CD4-positive, alpha-beta memory T cell (primary cell): ENCODE data around the gene KCNH6. TPM values are rescaled to one million over a fixed set of nuclear protein-coding genes. Genes with fewer than 3 reads are reported as not detected.

Experiments
- CTCF ChIA-PET: fragments of 350-600 bp; sonication (Branson Sonifier 250); formaldehyde crosslinking; loops from one replicate; lab custom pipeline; 2021; ENCODE audit warnings: inconsistent platforms; ENCODE audit not compliant: partially characterized antibody; lab: Charles Lee
- POLR2A ChIA-PET: fragments of 350-600 bp; sonication (Branson Sonifier 250); formaldehyde crosslinking; loops from one replicate; lab custom pipeline; 2021; ENCODE audit not compliant: partially characterized antibody; lab: Charles Lee
- DNase-seq, 5 donors: peaks; one replicate each; pipeline versions ENCODE4 v3.0.0 to v3.0.0-alpha.2; 2020 to 2022; ENCODE audit warnings: mixed read lengths in 1 of 5
- H3K27ac ChIP-seq: one replicate; pipeline ENCODE4 v1.7.0; 2013; ENCODE audit warnings: low read depth, low read length
- H3K27me3 ChIP-seq: 2 replicates; pipeline ENCODE4 v1.7.0; 2013; ENCODE audit warnings: mild to moderate bottlenecking, low read length, moderate library complexity; ENCODE audit not compliant: insufficient read depth
- H3K36me3 ChIP-seq: 2 replicates; pipeline ENCODE4 v1.7.0; 2013; ENCODE audit warnings: mild to moderate bottlenecking, low read length, moderate library complexity; ENCODE audit not compliant: insufficient read depth
- H3K4me1 ChIP-seq: 2 replicates; pipeline ENCODE4 v1.7.0; 2013; ENCODE audit warnings: mild to moderate bottlenecking, low read length, moderate library complexity; ENCODE audit not compliant: insufficient read depth
- H3K4me3 ChIP-seq, 2 donors: one replicate each; pipeline ENCODE4 v1.7.0; 2013; ENCODE audit warnings: low read length in 2 of 2, mild to moderate bottlenecking in 1 of 2
- H3K9me3 ChIP-seq, 2 donors: one replicate each; pipeline ENCODE4 v1.7.0; 2013; ENCODE audit warnings: low read length in 2 of 2, control low read depth in 1 of 2; ENCODE audit not compliant: control insufficient read depth in 1 of 2
- H3K27ac Mint-ChIP-seq, 7 donors: one replicate each; pipeline ENCODE4 v1.8.0; 2020 to 2021; ENCODE audit warnings: mixed read lengths in 7 of 7, mild to moderate bottlenecking in 6 of 7, inconsistent platforms in 3 of 7, moderate library complexity in 3 of 7
- H3K27me3 Mint-ChIP-seq, 2 donors: one replicate each; pipeline ENCODE4 v1.8.0; 2020 to 2021; ENCODE audit warnings: mixed read lengths in 2 of 2
- H3K36me3 Mint-ChIP-seq, 2 donors: one replicate each; pipeline ENCODE4 v1.8.0; 2020 to 2021; ENCODE audit warnings: mixed read lengths in 2 of 2, inconsistent platforms in 1 of 2, mild to moderate bottlenecking in 1 of 2
- H3K4me1 Mint-ChIP-seq, 4 donors: one replicate each; pipeline ENCODE4 v1.8.0; 2020 to 2021; ENCODE audit warnings: mixed read lengths in 4 of 4, mild to moderate bottlenecking in 1 of 4
- H3K4me3 Mint-ChIP-seq, 8 donors: one replicate each; pipeline ENCODE4 v1.8.0; 2020 to 2021; ENCODE audit warnings: mixed read lengths in 8 of 8, mild to moderate bottlenecking in 7 of 8, moderate library complexity in 6 of 8, inconsistent platforms in 3 of 8
- H3K9me3 Mint-ChIP-seq, 8 donors: one replicate each; pipeline ENCODE4 v1.8.0; 2020 to 2021; ENCODE audit warnings: mixed read lengths in 8 of 8, mild to moderate bottlenecking in 5 of 8, inconsistent platforms in 3 of 8, moderate library complexity in 1 of 8
- intact Hi-C: fragments of 100-400 bp; cut with micrococcal nuclease; formaldehyde crosslinking; loops from one replicate; pipeline ENCODE4 v1.15.1; 2023
- polyA plus RNA-seq, 2 donors: library from polyadenylated mRNA; unstranded; fragments of 300-500 nt; fragmentation: Illumina TruSeq; gene quantifications; one replicate each; pipeline ENCODE4 v1.2.3, GENCODE V29; 2021
- total RNA-seq, 2 experiments: library from RNA; stranded (reverse); gene quantifications; one replicate each; pipeline ENCODE4 v1.2.3, GENCODE V29; 2021

Gene KCNH6
- not detected for total RNA-seq
- not detected for polyA plus RNA-seq

GRCh38 chr17:63523253-63523855 is at the start of gene KCNH6:
KCNH6 (plus strand) TSS chr17:63523358; CDS start chr17:63523414, 56 bp downstream.
- H3K4me3 Mint-ChIP-seq = peak within 1 kb of the TSS in 4 of 8 donors; percentile 4 to 60 (median 46)
- ChIA-PET CTCF (no interaction called here), POLR2A (no interaction called here)
- peaks cover 10 to 11% of the 10 kb centered on the region in 2 donors for H3K27me3 Mint-ChIP-seq
- no peaks in the 10 kb centered on the region for H3K4me1 ChIP-seq
- no peaks in the 10 kb centered on the region for H3K36me3 Mint-ChIP-seq
- peaks cover 0 to 1% (median 0%) of the 10 kb centered on the region in 8 donors for H3K9me3 Mint-ChIP-seq
- H3K4me3 ChIP-seq = no peak within 1 kb of the TSS
- DNase-seq = no peak
- no peak within 1 kb of the TSS for H3K27ac ChIP-seq
- no peaks in the 10 kb centered on the region for H3K36me3 ChIP-seq
- no peak within 1 kb of the TSS for H3K27ac Mint-ChIP-seq
- intact Hi-C loops = no loop called here
- no peaks in the 10 kb centered on the region for H3K9me3 ChIP-seq
- peaks cover 0 to 8% (median 3%) of the 10 kb centered on the region in 4 donors for H3K4me1 Mint-ChIP-seq
- H3K27me3 ChIP-seq = peaks cover 6% of the 10 kb centered on the region

- Mint-ChIP-seq H3K9me3 (no peaks in the 10 kb centered on the region), H3K4me3 (no peak overlapping the region), H3K27me3 (peaks cover 0 to 2% of the 10 kb centered on the region in 2 donors), H3K27ac (peak overlapping the region in 1 of 7 donors; percentile 35), H3K36me3 (peaks cover 0 to 6% of the 10 kb centered on the region in 2 donors), H3K4me1 (peaks cover 8 to 33% (median 14%) of the 10 kb centered on the region in 4 donors)
- POLR2A ChIA-PET = no interaction called here
- no peak for DNase-seq
- H3K27me3 ChIP-seq = peaks cover 8% of the 10 kb centered on the region
- intact Hi-C loops = no loop called here
- H3K36me3 ChIP-seq = no peaks in the 10 kb centered on the region
- no peak overlapping the region for H3K4me3 ChIP-seq
- H3K4me1 ChIP-seq = peaks cover 25% of the 10 kb centered on the region
- H3K9me3 ChIP-seq = no peaks in the 10 kb centered on the region
- no peak overlapping the region for H3K27ac ChIP-seq
- CTCF ChIA-PET = interaction anchor here (1.2 to 6.6 kb wide), 2 partner anchors 35 to 47 kb away, joined by 3 to 29 read pairs; no protein-coding TSS in a partner anchor
Measured at GRCh38 chr17:63474174-63474573, 49.0 kb upstream of the KCNH6 start.

GRCh38 chr17:63474586-63475460 is 48.3 kb upstream of the KCNH6 start:
- Histone ChIP-seq H3K27ac (no peak overlapping the region), H3K4me3 (no peak overlapping the region), H3K4me1 (peaks cover 27% of the 10 kb centered on the region), H3K27me3 (peaks cover 8% of the 10 kb centered on the region), H3K36me3 (no peaks in the 10 kb centered on the region), H3K9me3 (no peaks in the 10 kb centered on the region)
- Mint-ChIP-seq H3K27ac (peak overlapping the region in 3 of 7 donors; percentile 29 to 57 (median 35)), H3K4me1 (peaks cover 8 to 34% (median 16%) of the 10 kb centered on the region in 4 donors), H3K36me3 (peaks cover 0 to 6% of the 10 kb centered on the region in 2 donors), H3K9me3 (no peaks in the 10 kb centered on the region), H3K4me3 (peak overlapping the region in 6 of 8 donors; percentile 25 to 83 (median 40)), H3K27me3 (peaks cover 0 to 2% of the 10 kb centered on the region in 2 donors)
- POLR2A ChIA-PET = no interaction called here
- intact Hi-C loops = no loop called here
- CTCF ChIA-PET = interaction anchor here (0.8 to 1.2 kb wide), 2 partner anchors 35 to 49 kb away, joined by 3 read pairs; no protein-coding TSS in a partner anchor
- DNase-seq = no peak

GRCh38 chr17:63475491-63476412 is 47.4 kb upstream of the KCNH6 start:
- DNase-seq = no peak
- H3K4me1 ChIP-seq = peaks cover 27% of the 10 kb centered on the region
- POLR2A ChIA-PET = interaction anchor here (1.1 to 6.7 kb wide), 10 partner anchors 23 to 219 kb away, joined by 3 to 125 read pairs (median 22); partner anchors contain the start of genes CYB561 and TACO1

GRCh38 chr17:63476459-63476853 is 46.7 kb upstream of the KCNH6 start:
- peak overlapping the region in 1 of 2 donors; percentile 43 for H3K4me3 ChIP-seq
- Mint-ChIP-seq H3K36me3 (peaks cover 0 to 6% of the 10 kb centered on the region in 2 donors), H3K9me3 (no peaks in the 10 kb centered on the region), H3K27ac (no peak overlapping the region), H3K4me3 (peak overlapping the region; percentile 41 to 83 (median 68)), H3K4me1 (peaks cover 8 to 34% (median 16%) of the 10 kb centered on the region in 4 donors), H3K27me3 (no peaks in the 10 kb centered on the region)
- peaks cover 27% of the 10 kb centered on the region for H3K4me1 ChIP-seq
- intact Hi-C loops = loop anchor here (2.0 kb wide), 1 partner anchor 30 kb away; the partner anchor contains the start of gene CYB561
- DNase-seq = peak in 1 of 5 donors; percentile 11
- CTCF ChIA-PET = interaction anchor here (0.6 to 8.8 kb wide), 9 partner anchors 22 to 372 kb away, joined by 3 to 339 read pairs (median 5); partner anchors contain the start of gene CYB561
- H3K27ac ChIP-seq = no peak overlapping the region
- POLR2A ChIA-PET = interaction anchor here (1.1 to 6.7 kb wide), 10 partner anchors 24 to 218 kb away, joined by 3 to 125 read pairs (median 22); partner anchors contain the start of genes CYB561 and TACO1
- no peaks in the 10 kb centered on the region for H3K9me3 ChIP-seq
- H3K27me3 ChIP-seq = peaks cover 8% of the 10 kb centered on the region
- H3K36me3 ChIP-seq = no peaks in the 10 kb centered on the region

More at GRCh38 chr17:63475491-63476412, 47.4 kb upstream of the KCNH6 start:
- H3K27ac Mint-ChIP-seq = peak overlapping the region in 5 of 7 donors; percentile 29 to 64 (median 35)
- H3K4me1 Mint-ChIP-seq = peaks cover 8 to 34% (median 16%) of the 10 kb centered on the region in 4 donors
- no peak overlapping the region for H3K4me3 ChIP-seq
- H3K27me3 Mint-ChIP-seq = no peaks in the 10 kb centered on the region
- H3K36me3 ChIP-seq = no peaks in the 10 kb centered on the region
- H3K36me3 Mint-ChIP-seq = peaks cover 0 to 6% of the 10 kb centered on the region in 2 donors
- H3K9me3 Mint-ChIP-seq = no peaks in the 10 kb centered on the region
- CTCF ChIA-PET = interaction anchor here (0.8 to 8.8 kb wide), 6 partner anchors 21 to 136 kb away, joined by 3 to 339 read pairs (median 50); partner anchors contain the start of gene CYB561
- intact Hi-C loops = loop anchor here (2.0 kb wide), 1 partner anchor 29 kb away; the partner anchor contains the start of gene CYB561
- no peaks in the 10 kb centered on the region for H3K9me3 ChIP-seq
- H3K4me3 Mint-ChIP-seq = peak overlapping the region; percentile 51 to 83 (median 72)
- H3K27me3 ChIP-seq = peaks cover 8% of the 10 kb centered on the region
- H3K27ac ChIP-seq = no peak overlapping the region
